RWPE1 (cell line): Measurements from ENCODE around the gene PDGFRA.
A peak's percentile ranks its signal among the peaks of the same experiment; 100 is the strongest.

Experiments
- CTCF ChIA-PET: fragments of 350-600 bp; sonication (Branson Sonifier 250); formaldehyde crosslinking; extraction: SDS; loops from one replicate; lab custom pipeline; 2021; lab: Yijun Ruan, JAX
- POLR2A ChIA-PET: fragments of 400-600 bp; formaldehyde crosslinking; extraction: SDS; loops from one replicate; lab custom pipeline; 2020; ENCODE audit warnings: antibody characterized with exemption; ENCODE audit not compliant: low non-redundant PET; lab: Yijun Ruan, JAX
- DNase-seq: peaks from one replicate; pipeline ENCODE4 v3.0.0; 2012; ENCODE audit warnings: low spot score
- H3K27ac ChIP-seq: fragments of 450-650 bp; 2 replicates; pipeline ENCODE4 v1.5.1; 2017
- TF ChIP-seq, protein P1 (sequence below): fragments of 450-650 bp; conservative IDR thresholded peaks from 2 replicates; pipeline ENCODE4 v1.5.1; 2017; ENCODE audit warnings: low read depth, mild to moderate bottlenecking

Gene PDGFRA

DNA sequence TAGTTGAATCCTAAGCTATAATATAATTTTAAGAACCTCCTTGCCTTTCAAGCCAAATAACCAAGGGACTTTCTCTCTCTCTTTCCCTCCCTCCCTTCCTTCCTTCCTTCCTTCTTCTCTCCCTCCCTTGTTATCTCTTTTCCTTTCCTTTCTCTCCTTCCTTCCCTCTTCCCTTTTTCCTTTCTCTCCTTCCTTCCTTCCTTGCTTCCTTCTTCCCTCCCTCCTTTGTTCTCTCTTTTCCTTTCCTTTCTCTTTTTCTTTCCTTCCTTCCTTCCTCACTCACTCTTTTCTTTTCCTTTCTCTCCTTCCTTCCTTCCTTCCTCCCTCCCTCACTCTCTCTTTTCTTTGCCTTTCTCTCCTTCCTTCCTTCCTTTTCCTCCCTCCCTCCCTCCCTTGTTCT lies 42.4 kb downstream of the PDGFRA start:
- POLR2A ChIA-PET, result no interaction called here
- no peak overlapping the region for H3K27ac ChIP-seq
- TF ChIP-seq, protein P1, sequence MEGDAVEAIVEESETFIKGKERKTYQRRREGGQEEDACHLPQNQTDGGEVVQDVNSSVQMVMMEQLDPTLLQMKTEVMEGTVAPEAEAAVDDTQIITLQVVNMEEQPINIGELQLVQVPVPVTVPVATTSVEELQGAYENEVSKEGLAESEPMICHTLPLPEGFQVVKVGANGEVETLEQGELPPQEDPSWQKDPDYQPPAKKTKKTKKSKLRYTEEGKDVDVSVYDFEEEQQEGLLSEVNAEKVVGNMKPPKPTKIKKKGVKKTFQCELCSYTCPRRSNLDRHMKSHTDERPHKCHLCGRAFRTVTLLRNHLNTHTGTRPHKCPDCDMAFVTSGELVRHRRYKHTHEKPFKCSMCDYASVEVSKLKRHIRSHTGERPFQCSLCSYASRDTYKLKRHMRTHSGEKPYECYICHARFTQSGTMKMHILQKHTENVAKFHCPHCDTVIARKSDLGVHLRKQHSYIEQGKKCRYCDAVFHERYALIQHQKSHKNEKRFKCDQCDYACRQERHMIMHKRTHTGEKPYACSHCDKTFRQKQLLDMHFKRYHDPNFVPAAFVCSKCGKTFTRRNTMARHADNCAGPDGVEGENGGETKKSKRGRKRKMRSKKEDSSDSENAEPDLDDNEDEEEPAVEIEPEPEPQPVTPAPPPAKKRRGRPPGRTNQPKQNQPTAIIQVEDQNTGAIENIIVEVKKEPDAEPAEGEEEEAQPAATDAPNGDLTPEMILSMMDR, result no peak
- DNase-seq, result no peak
- CTCF ChIA-PET, result interaction anchor here (0.6 kb wide), 1 partner anchor 27 kb away, joined by 5 read pairs; no protein-coding TSS in a partner anchor

DNA sequence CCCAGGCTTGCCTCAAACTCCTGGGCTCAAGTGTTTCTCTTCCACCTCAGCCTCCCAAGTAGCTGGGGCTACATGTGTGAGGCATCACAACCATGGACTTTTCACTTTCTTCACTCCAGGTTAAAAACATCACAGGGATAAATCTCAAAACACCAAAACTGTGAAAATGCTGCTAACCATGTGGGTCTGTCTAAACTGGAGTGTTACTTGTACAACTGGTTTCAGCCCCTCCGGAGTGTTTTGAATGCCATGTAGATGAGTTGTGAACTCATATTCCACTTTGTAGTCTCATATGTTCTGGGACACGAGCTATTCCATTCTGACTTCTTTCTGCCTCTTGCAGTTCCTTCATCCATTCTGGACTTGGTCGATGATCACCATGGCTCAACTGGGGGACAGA lies 43.0 kb downstream of the PDGFRA start:
- CTCF ChIA-PET, result no interaction called here
- POLR2A ChIA-PET, result no interaction called here
- DNase-seq, result no peak
- TF ChIP-seq, protein P1, result no peak
- no peak overlapping the region for H3K27ac ChIP-seq

DNA sequence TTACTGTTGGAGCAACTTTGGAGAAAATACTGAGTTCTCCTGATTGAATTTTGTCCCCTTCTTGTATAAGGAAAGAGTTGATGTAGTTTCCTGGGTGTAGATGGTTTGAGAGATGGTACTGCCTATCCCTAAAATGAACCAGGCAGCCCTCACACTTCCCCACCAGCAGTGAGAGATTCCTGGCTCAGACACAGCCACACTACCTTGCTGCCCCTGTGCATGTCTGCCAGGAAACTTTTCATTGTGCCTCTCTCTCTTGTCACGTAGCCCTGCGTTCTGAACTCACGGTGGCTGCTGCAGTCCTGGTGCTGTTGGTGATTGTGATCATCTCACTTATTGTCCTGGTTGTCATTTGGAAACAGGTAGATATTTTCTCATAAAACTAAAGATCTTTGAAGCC lies 45.2 kb downstream of the PDGFRA start:
- TF ChIP-seq, protein P1, result no peak
- ChIA-PET POLR2A (no interaction called here), CTCF (no interaction called here)
- no peak overlapping the region for H3K27ac ChIP-seq
- no peak for DNase-seq

DNA sequence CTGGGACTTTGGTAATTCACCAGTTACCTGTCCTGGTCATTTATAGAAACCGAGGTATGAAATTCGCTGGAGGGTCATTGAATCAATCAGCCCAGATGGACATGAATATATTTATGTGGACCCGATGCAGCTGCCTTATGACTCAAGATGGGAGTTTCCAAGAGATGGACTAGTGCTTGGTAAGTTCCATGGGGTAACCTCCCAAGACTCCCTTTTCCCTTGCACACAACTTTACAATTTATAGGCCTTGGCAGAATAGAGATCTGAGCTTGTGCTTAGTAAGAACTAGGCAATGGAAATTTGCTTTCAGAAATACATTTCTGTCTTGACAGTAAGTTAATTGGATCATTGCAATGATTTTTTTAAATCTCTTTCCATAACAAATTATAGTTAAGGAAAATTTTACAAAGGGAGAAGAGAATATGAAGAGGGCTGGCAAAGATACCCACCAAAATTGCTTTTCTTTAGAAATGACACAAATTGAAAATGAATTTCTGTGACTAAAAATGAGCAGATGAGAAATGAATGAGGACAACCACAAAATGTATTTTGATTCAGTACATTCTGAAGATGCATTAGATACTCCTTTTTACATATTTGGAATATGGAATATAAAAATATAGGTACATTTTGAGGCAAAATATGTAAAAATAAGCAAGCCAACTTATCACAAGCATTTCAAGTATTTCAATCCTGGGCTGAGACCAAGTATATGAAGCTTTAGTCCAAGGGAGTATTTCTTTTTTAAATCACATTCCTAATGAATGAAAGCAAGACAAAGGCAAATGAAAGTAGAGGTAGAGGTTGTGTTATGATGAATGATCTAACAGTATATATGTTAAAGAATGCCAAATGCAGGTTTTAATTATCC lies 45.9 kb downstream of the PDGFRA start:
- TF ChIP-seq, protein P1, result no peak
- POLR2A ChIA-PET, result no interaction called here
- no peak for DNase-seq
- CTCF ChIA-PET, result no interaction called here
- H3K27ac ChIP-seq, result no peak overlapping the region

DNA sequence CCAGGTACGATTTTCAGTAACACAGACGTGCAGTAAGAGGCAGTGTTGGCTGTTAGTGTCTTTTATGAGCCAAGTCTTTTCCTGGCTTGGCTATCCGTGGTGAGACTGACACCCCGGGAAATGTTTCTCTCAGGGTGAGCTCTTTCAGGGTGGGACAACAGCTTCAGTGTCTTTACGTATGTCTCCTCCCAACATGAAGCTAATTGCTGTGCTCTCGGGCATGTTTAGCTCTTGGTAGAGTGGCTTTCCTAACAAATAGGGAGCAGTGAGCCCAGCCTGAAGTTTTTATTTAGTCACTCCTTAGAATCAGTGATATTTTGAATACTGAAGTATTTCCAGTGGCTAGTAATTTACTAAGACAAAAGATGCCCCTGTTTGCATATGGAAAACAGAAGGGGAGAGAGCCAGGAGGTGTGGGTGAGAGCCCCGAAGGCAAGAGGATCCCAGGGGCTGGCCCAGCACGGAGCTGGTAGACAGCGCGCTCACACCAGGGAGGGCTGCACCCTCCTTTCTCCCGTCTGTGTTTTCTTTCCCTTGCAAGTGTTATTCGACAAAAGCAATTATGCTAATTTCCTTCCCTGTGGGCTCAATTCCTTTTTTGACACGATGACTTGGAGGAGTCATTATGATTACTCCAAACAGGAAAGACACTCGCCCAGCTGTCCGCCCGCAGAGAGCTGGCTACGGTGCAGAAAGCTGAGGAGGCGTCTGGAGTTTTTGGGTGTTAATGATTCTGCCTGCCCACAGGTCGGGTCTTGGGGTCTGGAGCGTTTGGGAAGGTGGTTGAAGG lies 47.7 kb downstream of the PDGFRA start:
- H3K27ac ChIP-seq, result peak overlapping the region; percentile 51; the same call in 1 of the 2 replicates
- TF ChIP-seq, protein P1, result no peak
- DNase-seq, result no peak
- ChIA-PET CTCF (interaction anchor here (0.7 kb wide), 1 partner anchor 11 kb away, joined by 3 read pairs; no protein-coding TSS in a partner anchor), POLR2A (no interaction called here)

DNA sequence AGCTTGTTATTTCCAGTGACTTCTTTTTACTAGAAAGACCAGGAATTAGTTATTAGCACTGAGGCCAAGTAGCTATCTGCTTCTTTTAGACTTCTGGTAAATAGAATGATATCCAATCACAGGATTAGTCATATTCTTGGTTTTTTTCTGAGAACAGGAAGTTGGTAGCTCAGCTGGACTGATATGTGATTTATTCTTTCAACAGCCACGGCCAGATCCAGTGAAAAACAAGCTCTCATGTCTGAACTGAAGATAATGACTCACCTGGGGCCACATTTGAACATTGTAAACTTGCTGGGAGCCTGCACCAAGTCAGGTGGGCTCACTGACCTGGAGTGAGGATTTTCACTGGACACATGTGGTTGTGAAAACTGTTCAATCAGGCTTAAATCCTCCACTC lies 48.6 kb downstream of the PDGFRA start:
- ChIA-PET POLR2A (no interaction called here), CTCF (interaction anchor here (0.6 to 0.7 kb wide), 3 partner anchors 12 to 690 kb away, joined by 3 read pairs; no protein-coding TSS in a partner anchor)
- TF ChIP-seq, protein P1, result no peak
- no peak overlapping the region; the same call in 1 of the 2 replicates for H3K27ac ChIP-seq
- DNase-seq, result peak; percentile 68
